ENCODE data around the gene DOCK2.

GRCh38 chr5:169756071-169756765 is 119.1 kb downstream of the DOCK2 start:
- TF ChIP-seq, protein P1, sequence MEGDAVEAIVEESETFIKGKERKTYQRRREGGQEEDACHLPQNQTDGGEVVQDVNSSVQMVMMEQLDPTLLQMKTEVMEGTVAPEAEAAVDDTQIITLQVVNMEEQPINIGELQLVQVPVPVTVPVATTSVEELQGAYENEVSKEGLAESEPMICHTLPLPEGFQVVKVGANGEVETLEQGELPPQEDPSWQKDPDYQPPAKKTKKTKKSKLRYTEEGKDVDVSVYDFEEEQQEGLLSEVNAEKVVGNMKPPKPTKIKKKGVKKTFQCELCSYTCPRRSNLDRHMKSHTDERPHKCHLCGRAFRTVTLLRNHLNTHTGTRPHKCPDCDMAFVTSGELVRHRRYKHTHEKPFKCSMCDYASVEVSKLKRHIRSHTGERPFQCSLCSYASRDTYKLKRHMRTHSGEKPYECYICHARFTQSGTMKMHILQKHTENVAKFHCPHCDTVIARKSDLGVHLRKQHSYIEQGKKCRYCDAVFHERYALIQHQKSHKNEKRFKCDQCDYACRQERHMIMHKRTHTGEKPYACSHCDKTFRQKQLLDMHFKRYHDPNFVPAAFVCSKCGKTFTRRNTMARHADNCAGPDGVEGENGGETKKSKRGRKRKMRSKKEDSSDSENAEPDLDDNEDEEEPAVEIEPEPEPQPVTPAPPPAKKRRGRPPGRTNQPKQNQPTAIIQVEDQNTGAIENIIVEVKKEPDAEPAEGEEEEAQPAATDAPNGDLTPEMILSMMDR (IDR thresholded peaks at IDR 0.05; ENCODE audit: insufficient read depth, low read length, poor library complexity, severe bottlenecking), result no peak
- no peak for TF ChIP-seq EZH2phosphoT487 (conservative IDR thresholded peaks at IDR 0.05; ENCODE audit: low read length)
